ENCODE results near the gene TSHZ2. TPM values are rescaled to one million over a fixed set of nuclear protein-coding genes. Genes with fewer than 3 reads are reported as not detected.

Gene TSHZ2
- total and polyA plus RNA-seq, 12 donors: 1.5 to 6.2 (median 4.5) TPM

- Histone ChIP-seq H3K27ac (no peak overlapping the region), H3K4me3 (no peak overlapping the region), H3K4me1 (no peaks in the 10 kb centered on the region), H3K27me3 (peaks cover 0 to 5% (median 0%) of the 10 kb centered on the region in 7 donors), H3K36me3 (no peaks in the 10 kb centered on the region), H3K9me3 (no peaks in the 10 kb centered on the region)
- DNase-seq (no peak), ATAC-seq (no peak)
- intact Hi-C loops (cut with DNase I): no loop called here
- 89 to 91% methylated on average over 11 of the region's 11 CpGs for WGBS, 2 donors
- TF ChIP-seq CTCF (IDR thresholded peaks at IDR 0.05): no peak
These were observed 312.1 kb downstream of the TSHZ2 start for GRCh38 chr20:53284256-53284655.

- no peak for ATAC-seq
- 69 to 75% methylated on average over 11 of the region's 11 CpGs for WGBS, 2 donors
These were observed 312.5 kb downstream of the TSHZ2 start for GRCh38 chr20:53284696-53285095.

GRCh38 chr20:53287357-53288042 lies 315.3 kb downstream of the TSHZ2 start:
- no peaks in the 10 kb centered on the region for H3K9me3 ChIP-seq
- WGBS, 2 donors: 82 to 84% methylated on average over 2 of the region's 2 CpGs
- no peaks in the 10 kb centered on the region for H3K4me1 ChIP-seq
- ATAC-seq (no peak), DNase-seq (no peak)
- TF ChIP-seq CTCF (IDR thresholded peaks at IDR 0.05): no peak
- no peaks in the 10 kb centered on the region for H3K36me3 ChIP-seq
- no peak overlapping the region for H3K27ac ChIP-seq
- intact Hi-C loops (cut with DNase I): no loop called here
- peaks cover 0 to 2% (median 0%) of the 10 kb centered on the region in 7 donors for H3K27me3 ChIP-seq
- H3K4me3 ChIP-seq: no peak overlapping the region

More at GRCh38 chr20:53284696-53285095, 312.5 kb downstream of the TSHZ2 start:
- DNase-seq: no peak
- no peak overlapping the region for H3K27ac ChIP-seq
- no peak for TF ChIP-seq CTCF (IDR thresholded peaks at IDR 0.05)
- no peaks in the 10 kb centered on the region for H3K9me3 ChIP-seq
- H3K36me3 ChIP-seq: no peaks in the 10 kb centered on the region
- peaks cover 0 to 5% (median 0%) of the 10 kb centered on the region in 7 donors for H3K27me3 ChIP-seq
- H3K4me1 ChIP-seq: no peaks in the 10 kb centered on the region
- H3K4me3 ChIP-seq: no peak overlapping the region
- intact Hi-C loops (cut with DNase I): no loop called here

- Histone ChIP-seq H3K4me1 (peaks cover 0 to 10% (median 0%) of the 10 kb centered on the region in 9 donors), H3K9me3 (no peaks in the 10 kb centered on the region), H3K4me3 (no peak overlapping the region), H3K27me3 (no peaks in the 10 kb centered on the region), H3K27ac (no peak overlapping the region), H3K36me3 (no peaks in the 10 kb centered on the region)
- TF ChIP-seq CTCF (IDR thresholded peaks at IDR 0.05): peak in 1 of 9 donors; percentile 13
- 83 to 89% methylated on average over 3 of the region's 3 CpGs for WGBS, 2 donors
- intact Hi-C loops (cut with DNase I): no loop called here
- DNase-seq (no peak), ATAC-seq (no peak)
These were observed 319.4 kb downstream of the TSHZ2 start for GRCh38 chr20:53291548-53291947.

Measured in heart right ventricle (tissue), 16 donors.